Right kidney (tissue), 1 donor: ENCODE results near the gene FAM83C.
"Not testable (repeated sequence)": the region's sequence is repeated elsewhere in the genome, so short reads cannot be mapped to it uniquely, and the experiment has no call there.

Experiments used
- DNase-seq: peaks from one replicate; pipeline ENCODE4 v3.0.0-alpha.2; 2016

Gene FAM83C

GRCh38 chr20:35318502-35319157, 26.4 kb upstream of the FAM83C start:
- DNase-seq = no peak

DNA sequence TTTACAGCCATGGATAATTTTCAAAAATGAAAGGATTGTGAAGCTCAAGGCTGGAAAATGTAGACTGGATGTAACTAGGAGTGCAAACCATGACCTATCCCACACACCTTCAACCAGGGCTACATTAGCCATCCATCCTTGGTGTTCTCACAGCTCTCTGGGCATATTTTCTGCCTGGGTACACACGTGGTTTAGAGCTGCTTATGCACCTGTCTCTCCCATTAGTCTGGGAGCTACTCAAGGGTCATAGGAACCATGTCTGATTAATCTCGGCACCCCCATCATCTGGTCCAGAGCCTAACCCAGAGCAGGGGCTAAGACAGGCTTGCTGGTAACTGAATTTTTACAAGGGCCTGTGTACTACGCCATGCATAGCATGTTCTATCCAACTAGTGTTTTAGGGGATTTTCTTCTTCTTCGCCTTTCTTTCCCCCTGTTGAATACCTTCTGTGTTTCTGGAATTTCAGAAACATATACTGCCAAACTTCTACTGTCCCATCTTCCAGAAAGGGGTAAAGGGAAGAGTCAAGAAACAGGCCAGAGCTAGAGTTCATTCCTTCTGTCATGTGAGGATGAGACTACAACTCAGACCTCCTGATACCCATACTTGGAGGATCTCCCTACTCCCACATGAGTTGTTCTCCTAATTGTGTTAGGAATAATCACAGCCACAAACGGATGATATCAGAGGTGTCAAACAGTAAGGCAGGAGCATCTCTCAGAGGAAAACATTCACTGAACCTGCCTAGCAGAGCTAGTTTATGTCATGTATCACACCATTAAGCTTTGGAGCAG, 25.4 kb upstream of the FAM83C start:
- no peak for DNase-seq

- no peak for DNase-seq
Observed at GRCh38 chr20:35316086-35316485, 23.9 kb upstream of the FAM83C start.

DNA sequence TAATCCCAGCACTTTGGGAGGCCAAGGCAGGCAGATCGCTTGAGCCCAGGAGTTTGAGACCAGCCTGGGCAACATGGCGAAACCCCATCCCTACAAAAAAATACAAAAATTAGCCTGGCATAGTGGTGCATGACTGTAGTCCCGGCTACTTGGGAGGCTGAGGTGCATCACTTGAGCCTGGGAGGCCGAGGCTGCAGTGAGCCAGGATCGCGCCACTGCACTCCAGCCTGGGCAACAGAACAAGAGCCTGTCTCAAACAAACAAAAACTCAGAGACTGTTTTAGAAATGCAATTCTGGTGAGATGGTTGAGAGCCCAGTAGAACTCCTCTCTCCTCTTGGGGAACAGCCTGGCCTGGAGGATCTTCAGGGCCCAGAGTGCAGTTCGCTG, 23.4 kb upstream of the FAM83C start:
- not testable (repeated sequence) for DNase-seq

- no peak for DNase-seq
Observed at GRCh38 chr20:35314816-35315631, 22.8 kb upstream of the FAM83C start.

DNA sequence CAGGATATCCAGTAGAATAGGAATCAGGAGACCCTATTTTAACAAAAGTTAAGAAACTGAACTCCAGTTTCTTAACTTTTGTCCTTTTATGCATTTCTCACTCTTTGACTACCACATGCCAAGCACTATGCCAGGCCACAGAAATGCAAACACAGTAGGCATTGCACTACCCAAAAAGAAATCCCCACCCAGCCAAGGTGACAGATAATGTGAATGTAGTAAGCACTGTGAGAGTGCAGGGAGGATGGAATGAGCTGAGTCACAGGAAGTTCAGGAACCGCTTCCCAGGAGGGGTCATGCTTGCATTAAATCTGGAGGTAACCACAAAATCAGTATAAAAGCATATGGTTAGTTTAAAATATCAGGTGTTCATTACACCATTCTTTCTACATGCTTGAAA, 20.1 kb upstream of the FAM83C start:
- no peak for DNase-seq

- DNase-seq = no peak
Observed at GRCh38 chr20:35311822-35312221, 19.6 kb upstream of the FAM83C start.

GRCh38 chr20:35311409-35311808, 19.2 kb upstream of the FAM83C start:
- DNase-seq = no peak

DNA sequence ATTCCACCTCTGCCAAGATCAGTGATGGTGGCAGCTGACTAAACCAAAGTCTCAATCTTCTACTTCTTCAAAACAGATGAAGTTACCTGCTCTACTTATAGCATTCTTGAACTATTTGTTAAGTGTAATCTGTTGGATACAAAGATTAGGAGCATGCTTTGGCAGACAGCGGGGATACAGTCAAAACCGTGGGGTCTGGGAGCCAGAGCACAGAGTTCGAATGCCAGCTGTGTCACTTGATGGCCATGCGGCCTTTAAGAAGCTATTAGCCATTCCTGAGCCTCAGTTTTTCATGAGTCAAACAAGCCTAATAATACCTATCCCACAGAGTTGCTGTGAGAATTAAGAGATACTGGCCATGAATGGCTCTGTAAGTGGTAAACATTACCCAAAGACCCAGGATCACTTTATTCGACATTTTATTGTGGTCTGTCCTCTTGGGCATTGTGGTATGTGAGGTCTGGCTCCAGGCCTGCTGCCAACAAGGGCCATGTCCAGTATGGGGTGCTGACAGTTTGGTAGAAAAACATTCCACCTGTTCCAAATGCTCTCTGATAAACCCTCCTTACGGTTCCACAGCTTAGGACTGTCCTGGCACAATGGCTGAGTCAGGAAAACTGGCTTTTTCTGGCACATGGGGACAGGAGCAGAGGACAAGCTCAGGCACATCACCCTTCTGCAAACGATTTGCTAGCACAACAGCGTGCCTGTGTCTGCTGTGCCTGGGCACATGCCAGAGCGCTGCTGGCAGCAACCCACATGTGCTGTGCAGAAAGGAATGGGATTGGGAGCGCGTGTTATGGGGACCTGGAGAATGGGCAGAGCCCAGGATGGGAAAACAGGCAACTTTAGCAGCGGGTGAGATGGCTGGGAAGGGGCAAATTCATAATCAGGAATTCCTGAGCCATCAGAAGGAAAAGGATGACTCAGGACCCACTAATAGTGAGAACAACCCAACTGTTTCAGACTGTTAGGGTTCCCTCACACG, 15.7 kb upstream of the FAM83C start:
- DNase-seq = no peak

- DNase-seq = no peak
Observed at GRCh38 chr20:35306931-35307517, 14.8 kb upstream of the FAM83C start.

DNA sequence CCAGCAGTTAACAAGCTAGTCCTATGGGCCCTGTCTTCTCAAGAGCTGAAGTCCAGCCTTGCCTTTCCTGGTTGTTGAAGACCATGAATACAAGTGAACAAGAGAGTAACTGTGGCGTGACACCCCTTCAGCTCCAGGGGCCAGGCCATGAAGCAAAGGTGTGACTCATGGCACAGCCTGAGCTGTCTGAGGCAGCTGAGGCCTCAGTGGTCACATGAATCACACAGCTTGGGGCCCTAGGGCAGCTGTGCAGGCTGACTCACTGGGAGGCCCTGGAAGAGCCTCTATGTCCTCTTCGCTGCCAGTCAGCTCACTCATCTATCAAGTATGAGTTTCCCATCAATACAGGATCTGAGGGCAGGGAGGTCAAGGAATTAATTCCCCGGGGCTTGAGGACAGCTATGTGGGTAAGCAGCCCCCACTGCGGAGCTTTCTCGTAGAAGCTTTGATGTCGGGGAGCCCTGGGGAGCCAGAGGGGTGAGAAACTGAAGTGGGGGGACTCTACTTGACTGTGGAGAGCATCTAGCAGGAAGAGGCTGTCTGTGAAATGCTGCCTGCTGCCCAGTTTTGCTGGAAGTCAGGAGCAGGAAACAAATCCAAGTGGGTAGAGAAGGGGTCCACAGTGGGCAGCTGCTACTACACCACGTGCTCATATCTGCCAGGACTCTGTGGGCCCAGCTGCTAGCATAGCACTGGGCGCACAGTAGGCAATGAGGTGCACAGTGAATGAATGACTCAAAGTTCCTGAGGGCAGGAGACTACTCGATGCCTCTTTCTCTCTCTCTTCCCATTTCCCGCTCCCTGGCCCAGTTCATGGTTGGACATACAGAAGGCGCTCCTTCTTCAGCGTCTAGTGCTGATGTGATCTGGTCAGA, 13.7 kb upstream of the FAM83C start:
- no peak for DNase-seq

DNA sequence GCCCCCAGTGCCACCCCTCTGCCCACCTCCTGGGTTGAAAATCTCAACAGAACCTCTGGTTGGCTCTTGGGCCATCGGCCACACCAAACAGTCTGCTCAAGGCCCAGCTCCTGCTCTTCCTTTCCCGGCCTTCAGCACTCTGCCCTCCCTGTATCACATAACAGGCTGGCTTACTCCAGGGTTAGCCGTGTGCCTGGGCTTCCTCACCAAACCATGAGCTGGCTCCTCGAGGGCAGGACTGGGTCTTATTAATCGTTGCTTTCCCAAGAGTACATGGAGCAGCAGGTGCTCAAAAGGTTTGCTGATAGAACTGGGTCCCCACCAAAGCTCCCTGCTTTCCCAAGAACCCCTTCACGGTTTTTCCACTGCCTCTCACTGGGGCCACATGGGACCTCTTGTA, 12.7 kb upstream of the FAM83C start:
- no peak for DNase-seq

DNA sequence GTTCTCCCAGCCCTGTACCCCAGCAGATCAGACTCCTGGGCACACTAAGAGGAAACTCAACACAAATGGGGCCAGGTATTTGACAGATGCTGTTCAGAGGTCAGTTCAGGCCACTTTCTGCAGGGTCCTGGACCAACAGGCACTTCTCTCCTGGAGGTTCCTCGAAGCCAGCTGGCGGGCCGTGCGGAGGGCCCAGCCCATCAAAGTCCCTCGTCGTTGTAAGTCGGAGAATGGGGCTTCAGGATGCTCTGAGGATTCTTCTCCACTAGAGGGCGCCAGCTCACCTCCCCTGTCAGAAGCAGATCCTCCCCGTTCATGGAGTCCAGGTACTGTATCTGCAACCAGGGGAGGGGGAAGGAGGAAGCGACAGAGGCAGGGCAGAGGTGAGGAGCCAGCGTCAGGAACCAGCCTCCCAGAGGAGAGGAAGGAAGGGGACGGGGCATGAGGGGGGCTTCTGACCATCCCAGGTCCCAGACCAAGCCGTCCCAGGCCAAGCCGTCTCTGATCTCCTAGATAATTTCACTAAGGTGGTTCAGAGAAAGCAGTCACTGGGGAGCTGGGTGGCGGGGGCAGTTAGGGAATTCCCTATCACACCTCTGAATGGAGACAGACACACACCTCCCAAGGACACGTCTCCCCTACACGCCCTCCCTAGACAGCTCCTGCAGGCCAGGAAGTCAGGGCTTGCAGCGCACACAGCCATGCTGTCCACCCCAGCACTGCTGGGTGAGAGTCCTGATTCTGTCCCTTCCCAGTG, 11.7 kb upstream of the FAM83C start:
- DNase-seq = peak; percentile 64

- DNase-seq = no peak
Observed at GRCh38 chr20:35303382-35303734, 11.1 kb upstream of the FAM83C start.

GRCh38 chr20:35302421-35303335, 10.5 kb upstream of the FAM83C start:
- no peak for DNase-seq

GRCh38 chr20:35301426-35301825, 9.2 kb upstream of the FAM83C start:
- no peak for DNase-seq

- DNase-seq = no peak
Observed at GRCh38 chr20:35300469-35301262, 8.4 kb upstream of the FAM83C start.

GRCh38 chr20:35299780-35300179, 7.6 kb upstream of the FAM83C start:
- no peak for DNase-seq
